ENCODE measurements around the gene HIPK4. TPM values are rescaled to one million over a fixed set of nuclear protein-coding genes. Genes with fewer than 3 reads are reported as not detected.
A peak's percentile ranks its signal among the peaks of the same experiment; 100 is the strongest.

Gene HIPK4
- total and polyA plus RNA-seq, 2 donors from 2014 or later = 0.09 TPM; not detected in 1

- Histone ChIP-seq H3K27me3 (ENCODE audit: control insufficient read depth, insufficient read depth, low read length) (no peaks in the 10 kb centered on the region), H3K4me3 (ENCODE audit: low read length in 3 of 3) (peak overlapping the region in 1 of 3 donors; percentile 43), H3K36me3 (ENCODE audit: control insufficient read depth in 2 of 3, insufficient read depth in 3 of 3, low read length in 3 of 3) (no peaks in the 10 kb centered on the region), H3K4me1 (ENCODE audit: control insufficient read depth in 2 of 3, insufficient read depth in 2 of 3, low read depth in 1 of 3, low read length in 3 of 3) (no peaks in the 10 kb centered on the region), H3K9ac (ENCODE audit: low read length in 3 of 3) (peak overlapping the region in 1 of 3 donors; percentile 46), H3K27ac (ENCODE audit: low read depth in 2 of 2, low read length in 2 of 2) (no peak overlapping the region), H3K9me3 (ENCODE audit: control insufficient read depth in 2 of 3, insufficient read depth in 1 of 3, low read length in 3 of 3) (no peaks in the 10 kb centered on the region)
- DNase-seq (no peak), FAIRE-seq (no peak)
- intact Hi-C loops (cut with DNase I) = no loop called here
- no peak for TF ChIP-seq CTCF (IDR thresholded peaks at IDR 0.05; ENCODE audit: borderline replicate concordance, extremely low read depth, insufficient read depth)
Measured at GRCh38 chr19:40365010-40365409, 25.0 kb downstream of the HIPK4 start.

DNA sequence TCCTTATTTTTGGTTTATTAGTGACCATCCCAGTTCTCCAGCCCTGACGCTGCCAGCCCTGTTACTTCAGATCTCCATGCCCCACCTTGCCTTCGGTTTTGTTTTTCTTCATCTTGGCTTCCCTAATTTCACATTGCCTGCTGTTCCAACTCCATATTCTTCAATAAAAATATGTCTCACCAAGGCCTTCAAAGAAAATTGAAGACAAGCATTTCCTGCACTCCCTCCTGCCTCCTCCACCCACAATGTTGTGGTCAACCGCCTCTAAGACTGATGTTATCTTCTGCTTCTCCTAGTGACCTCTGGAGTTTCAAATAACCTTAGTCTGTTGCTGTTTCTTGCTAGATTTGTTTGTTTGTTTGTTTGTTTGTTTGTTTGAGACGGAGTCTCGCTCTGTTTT is 26.9 kb downstream of the HIPK4 start:
- peaks cover 0 to 4% (median 0%) of the 10 kb centered on the region in 3 donors for H3K36me3 ChIP-seq (ENCODE audit: control insufficient read depth in 2 of 3, insufficient read depth in 3 of 3, low read length in 3 of 3)
- no peak overlapping the region for H3K4me3 ChIP-seq (ENCODE audit: low read length in 3 of 3)
- TF ChIP-seq CTCF (IDR thresholded peaks at IDR 0.05; ENCODE audit: borderline replicate concordance, extremely low read depth, insufficient read depth) = no peak
- FAIRE-seq (no peak), DNase-seq (no peak)
- no peaks in the 10 kb centered on the region for H3K4me1 ChIP-seq (ENCODE audit: control insufficient read depth in 2 of 3, insufficient read depth in 2 of 3, low read depth in 1 of 3, low read length in 3 of 3)
- H3K27me3 ChIP-seq (ENCODE audit: control insufficient read depth, insufficient read depth, low read length) = no peaks in the 10 kb centered on the region
- no peaks in the 10 kb centered on the region for H3K9me3 ChIP-seq (ENCODE audit: control insufficient read depth in 2 of 3, insufficient read depth in 1 of 3, low read length in 3 of 3)
- intact Hi-C loops (cut with DNase I) = no loop called here
- no peak overlapping the region for H3K9ac ChIP-seq (ENCODE audit: low read length in 3 of 3)
- H3K27ac ChIP-seq (ENCODE audit: low read depth in 2 of 2, low read length in 2 of 2) = no peak overlapping the region

GRCh38 chr19:40362160-40362559 is 27.8 kb downstream of the HIPK4 start:
- intact Hi-C loops (cut with DNase I) = no loop called here
- FAIRE-seq = no peak
- DNase-seq = no peak
- Histone ChIP-seq H3K9ac (ENCODE audit: low read length in 3 of 3) (no peak overlapping the region), H3K36me3 (ENCODE audit: control insufficient read depth in 2 of 3, insufficient read depth in 3 of 3, low read length in 3 of 3) (peaks cover 0 to 4% (median 0%) of the 10 kb centered on the region in 3 donors), H3K27me3 (ENCODE audit: control insufficient read depth, insufficient read depth, low read length) (no peaks in the 10 kb centered on the region), H3K9me3 (ENCODE audit: control insufficient read depth in 2 of 3, insufficient read depth in 1 of 3, low read length in 3 of 3) (no peaks in the 10 kb centered on the region), H3K4me1 (ENCODE audit: control insufficient read depth in 2 of 3, insufficient read depth in 2 of 3, low read depth in 1 of 3, low read length in 3 of 3) (no peaks in the 10 kb centered on the region), H3K4me3 (ENCODE audit: low read length in 3 of 3) (no peak overlapping the region), H3K27ac (ENCODE audit: low read depth in 2 of 2, low read length in 2 of 2) (no peak overlapping the region)
- TF ChIP-seq CTCF (IDR thresholded peaks at IDR 0.05; ENCODE audit: borderline replicate concordance, extremely low read depth, insufficient read depth) = no peak

GRCh38 chr19:40360708-40361241 is 29.2 kb downstream of the HIPK4 start:
- intact Hi-C loops (cut with DNase I) = no loop called here
- FAIRE-seq = no peak
- no peak overlapping the region for H3K9ac ChIP-seq (ENCODE audit: low read length in 3 of 3)
- H3K27ac ChIP-seq (ENCODE audit: low read depth in 2 of 2, low read length in 2 of 2) = no peak overlapping the region
- no peaks in the 10 kb centered on the region for H3K9me3 ChIP-seq (ENCODE audit: control insufficient read depth in 2 of 3, insufficient read depth in 1 of 3, low read length in 3 of 3)
- H3K4me1 ChIP-seq (ENCODE audit: control insufficient read depth in 2 of 3, insufficient read depth in 2 of 3, low read depth in 1 of 3, low read length in 3 of 3) = no peaks in the 10 kb centered on the region
- no peak overlapping the region for H3K4me3 ChIP-seq (ENCODE audit: low read length in 3 of 3)
- DNase-seq = no peak
- TF ChIP-seq CTCF (IDR thresholded peaks at IDR 0.05; ENCODE audit: borderline replicate concordance, extremely low read depth, insufficient read depth) = no peak
- no peaks in the 10 kb centered on the region for H3K27me3 ChIP-seq (ENCODE audit: control insufficient read depth, insufficient read depth, low read length)
- H3K36me3 ChIP-seq (ENCODE audit: control insufficient read depth in 2 of 3, insufficient read depth in 3 of 3, low read length in 3 of 3) = peaks cover 0 to 4% (median 0%) of the 10 kb centered on the region in 3 donors

Measured in kidney (tissue), 14 donors.